ENCODE measurements around the gene ITFG2. TPM values are rescaled to one million over a fixed set of nuclear protein-coding genes. Genes with fewer than 3 reads are reported as not detected.

ITFG2 gene
- total RNA-seq, 4 donors from 2014 or later, result 11.9 to 29.0 (median 22.1) TPM

- Histone ChIP-seq H3K36me3 (peaks cover 0 to 31% of the 10 kb centered on the region in 2 donors), H3K27me3 (no peaks in the 10 kb centered on the region), H3K9me3 (no peaks in the 10 kb centered on the region), H3K27ac (peak within 1 kb of the TSS; percentile 35 to 92 (median 88)), H3K4me1 (peaks cover 0 to 41% (median 13%) of the 10 kb centered on the region in 3 donors), H3K4me3 (peak within 1 kb of the TSS; percentile 67 to 71)
- TF ChIP-seq EP300 (IDR thresholded peaks at IDR 0.05) (no peak), POLR2AphosphoS5 (IDR thresholded peaks at IDR 0.05) (peak; percentile 73), POLR2A (IDR thresholded peaks at IDR 0.05) (peak; percentile 70), CTCF (IDR thresholded peaks at IDR 0.05) (peak in 1 of 4 experiments; percentile 3)
- peak; percentile 94 for ATAC-seq
- WGBS, 2 donors (ENCODE audit: low coverage in 1 of 2), result 0% methylated on average over 12 of the region's 63 CpGs; no CpG with 5 or more reads in 1 of the 2 donors
Measured at GRCh38 chr12:2794736-2795289, 17.7 kb upstream of the ITFG2 start, which contains the start of gene FKBP4. FKBP4 (plus strand) TSS chr12:2794970; CDS start chr12:2795140, 170 bp downstream.

GRCh38 chr12:2795291-2796186, 16.9 kb upstream of the ITFG2 start:
- H3K4me3 ChIP-seq, result peak overlapping the region; percentile 67 to 71
- peak; percentile 32 for TF ChIP-seq POLR2AphosphoS5 (IDR thresholded peaks at IDR 0.05)
- TF ChIP-seq POLR2A (IDR thresholded peaks at IDR 0.05), result peak; percentile 27 to 36
- no peak for TF ChIP-seq EP300 (IDR thresholded peaks at IDR 0.05)
- TF ChIP-seq CTCF (IDR thresholded peaks at IDR 0.05), result peak in 1 of 4 experiments; percentile 25
- H3K9me3 ChIP-seq, result no peaks in the 10 kb centered on the region
- peaks cover 0 to 38% of the 10 kb centered on the region in 2 donors for H3K36me3 ChIP-seq
- peaks cover 0 to 48% (median 13%) of the 10 kb centered on the region in 3 donors for H3K4me1 ChIP-seq
- 0% methylated on average over 5 of the region's 111 CpGs; no CpG with 5 or more reads in 1 of the 2 donors for WGBS, 2 donors (ENCODE audit: low coverage in 1 of 2)
- H3K27me3 ChIP-seq, result no peaks in the 10 kb centered on the region
- peak; percentile 85 for ATAC-seq
- peak overlapping the region in 3 of 4 donors; percentile 84 to 92 (median 91) for H3K27ac ChIP-seq

GRCh38 chr12:2796187-2796666, 16.2 kb upstream of the ITFG2 start:
- H3K9me3 ChIP-seq, result no peaks in the 10 kb centered on the region
- ATAC-seq, result no peak
- no peaks in the 10 kb centered on the region for H3K27me3 ChIP-seq
- H3K4me3 ChIP-seq, result peak overlapping the region; percentile 67 to 71
- WGBS, 2 donors (ENCODE audit: low coverage in 1 of 2), result 4 to 6% methylated on average over 7 to 14 of the region's 14 CpGs
- TF ChIP-seq EP300 (IDR thresholded peaks at IDR 0.05), result no peak
- TF ChIP-seq POLR2A (IDR thresholded peaks at IDR 0.05), result no peak
- TF ChIP-seq CTCF (IDR thresholded peaks at IDR 0.05), result no peak
- TF ChIP-seq POLR2AphosphoS5 (IDR thresholded peaks at IDR 0.05), result no peak
- H3K27ac ChIP-seq, result peak overlapping the region in 3 of 4 donors; percentile 84 to 92 (median 91)
- H3K36me3 ChIP-seq, result peaks cover 0 to 45% of the 10 kb centered on the region in 2 donors
- H3K4me1 ChIP-seq, result peaks cover 0 to 55% (median 13%) of the 10 kb centered on the region in 3 donors

- no peaks in the 10 kb centered on the region for H3K27me3 ChIP-seq
- peaks cover 0 to 57% (median 13%) of the 10 kb centered on the region in 3 donors for H3K4me1 ChIP-seq
- TF ChIP-seq POLR2A (IDR thresholded peaks at IDR 0.05) (no peak), POLR2AphosphoS5 (IDR thresholded peaks at IDR 0.05) (no peak), CTCF (IDR thresholded peaks at IDR 0.05) (no peak), EP300 (IDR thresholded peaks at IDR 0.05) (no peak)
- H3K27ac ChIP-seq, result no peak overlapping the region
- no peak for ATAC-seq
- peaks cover 0 to 62% of the 10 kb centered on the region in 2 donors for H3K36me3 ChIP-seq
- H3K9me3 ChIP-seq, result no peaks in the 10 kb centered on the region
- 69 to 100% methylated on average over 2 to 4 of the region's 7 CpGs for WGBS, 2 donors (ENCODE audit: low coverage in 1 of 2)
- no peak overlapping the region for H3K4me3 ChIP-seq
Measured at GRCh38 chr12:2797721-2798418, 14.6 kb upstream of the ITFG2 start.
